Cardiac fibroblast (primary cell): ENCODE measurements around the gene NEUROD2.

Source experiments
- DNase-seq, 2 donors: peaks; one replicate each; pipeline versions ENCODE4 v3.0.0 to v3.0.0-alpha.2; 2010; ENCODE audit warnings: low read depth in 2 of 2
- H3K4me3 ChIP-seq, 2 donors: replicated peaks in 1 of 2; 1 replicate in 1 of 2; 2 replicates in 1 of 2; pipeline ENCODE4 v1.5.1; 2011; ENCODE audit warnings: low read depth in 2 of 2, low read length in 2 of 2, mild to moderate bottlenecking in 2 of 2, moderate library complexity in 1 of 2
- CTCF ChIP-seq: IDR thresholded peaks from one replicate; pipeline ENCODE4 v1.5.1; 2011; ENCODE audit warnings: low read depth, mild to moderate bottlenecking, low read length, inconsistent platforms

Gene NEUROD2

GRCh38 chr17:39566094-39566850 is 41.4 kb downstream of the NEUROD2 start:
- DNase-seq, result no peak
- H3K4me3 ChIP-seq, result no peak overlapping the region
- no peak for TF ChIP-seq CTCF

DNA sequence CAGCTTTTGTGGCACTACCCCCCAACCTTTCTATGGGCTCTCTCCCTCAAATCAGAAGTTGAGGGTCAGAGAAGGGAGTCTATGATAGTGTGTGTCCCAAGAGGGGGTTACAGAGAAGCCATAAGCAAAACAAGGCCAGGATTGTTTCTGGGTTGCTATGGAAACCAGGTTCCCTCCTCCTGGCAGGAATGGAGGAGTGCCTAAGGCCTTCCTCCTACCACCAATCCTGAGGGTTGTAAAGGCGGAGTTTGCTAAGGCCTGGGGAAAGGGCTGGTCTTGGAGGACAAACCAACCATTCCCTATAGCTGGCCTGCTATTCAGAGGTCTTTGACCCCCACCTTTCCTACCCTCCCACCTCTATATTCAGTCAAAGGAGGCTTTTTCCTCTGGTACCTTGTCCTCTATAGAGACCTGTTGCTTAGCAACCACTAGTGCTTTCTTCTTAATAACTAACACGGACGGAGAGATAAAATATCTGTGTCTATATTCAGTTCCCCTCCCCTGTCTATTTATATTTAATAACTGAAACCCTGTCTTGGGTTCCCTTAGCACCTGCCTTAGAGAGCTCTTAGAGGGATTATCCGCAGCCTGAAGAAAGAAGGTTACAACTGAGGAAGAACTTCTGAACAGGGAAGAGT is 43.4 kb downstream of the NEUROD2 start:
- H3K4me3 ChIP-seq, result no peak overlapping the region
- no peak for TF ChIP-seq CTCF
- DNase-seq, result peak in 1 of 2 donors; percentile 28

GRCh38 chr17:39563476-39563875 is 44.2 kb downstream of the NEUROD2 start:
- no peak for TF ChIP-seq CTCF
- DNase-seq, result peak in 1 of 2 donors; percentile 53
- H3K4me3 ChIP-seq, result no peak overlapping the region

DNA sequence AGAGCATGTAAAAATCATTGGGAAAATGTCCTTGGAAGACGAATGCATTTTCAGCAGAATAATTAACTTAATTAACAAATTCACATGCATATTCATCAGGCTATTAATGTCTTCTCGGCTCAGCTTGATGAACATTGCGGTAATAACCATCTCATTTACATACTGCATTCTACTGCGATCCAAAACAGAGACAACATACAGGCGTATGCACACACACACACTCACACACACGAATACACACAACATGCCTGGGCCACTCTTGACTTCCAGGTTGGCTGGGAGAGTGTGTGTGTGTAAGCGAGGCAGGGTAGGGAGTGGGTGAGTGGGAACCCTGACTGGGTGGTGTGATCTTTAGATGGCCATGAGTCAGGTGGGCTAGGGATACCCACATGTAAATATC is 44.7 kb downstream of the NEUROD2 start:
- DNase-seq, result peak; percentile 18 to 44
- TF ChIP-seq CTCF, result no peak
- no peak overlapping the region for H3K4me3 ChIP-seq

DNA sequence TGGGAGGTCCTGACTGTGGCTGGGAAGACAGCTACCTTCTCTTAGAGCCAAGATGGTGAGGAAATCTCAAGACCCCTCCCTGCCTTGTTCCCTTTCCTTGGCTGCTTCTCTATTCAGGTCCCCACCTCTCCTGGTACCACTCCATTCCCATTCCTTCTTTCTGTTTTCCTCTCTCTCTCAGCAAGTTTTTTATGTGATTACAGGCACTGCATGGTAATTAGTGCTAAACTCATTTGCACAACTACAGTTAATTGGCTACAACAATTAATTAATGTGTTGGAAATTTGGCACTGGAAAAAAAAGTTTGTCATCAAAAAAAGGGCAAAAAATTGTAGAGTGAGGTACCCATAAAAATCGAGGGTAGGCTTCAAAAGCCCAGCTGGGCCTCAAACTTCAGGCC is 45.3 kb downstream of the NEUROD2 start:
- TF ChIP-seq CTCF, result no peak
- no peak for DNase-seq
- H3K4me3 ChIP-seq, result no peak overlapping the region

- TF ChIP-seq CTCF, result no peak
Measured at GRCh38 chr17:39556423-39556822, 51.3 kb downstream of the NEUROD2 start.

More at GRCh38 chr17:39556423-39556822, 51.3 kb downstream of the NEUROD2 start:
- no peak overlapping the region for H3K4me3 ChIP-seq
- no peak for DNase-seq
